ENCODE results near the gene NPAS1. TPM values are rescaled to one million over a fixed set of nuclear protein-coding genes. Genes with fewer than 3 reads are reported as not detected.

The NPAS1 gene
- total RNA-seq, 1 donor from 2014 or later: 1.7 TPM

GRCh38 chr19:47035127-47036096, 15.8 kb downstream of the NPAS1 start:
- peak overlapping the region; percentile 80 for H3K27ac Mint-ChIP-seq (ENCODE audit: unreplicated experiment)

DNA sequence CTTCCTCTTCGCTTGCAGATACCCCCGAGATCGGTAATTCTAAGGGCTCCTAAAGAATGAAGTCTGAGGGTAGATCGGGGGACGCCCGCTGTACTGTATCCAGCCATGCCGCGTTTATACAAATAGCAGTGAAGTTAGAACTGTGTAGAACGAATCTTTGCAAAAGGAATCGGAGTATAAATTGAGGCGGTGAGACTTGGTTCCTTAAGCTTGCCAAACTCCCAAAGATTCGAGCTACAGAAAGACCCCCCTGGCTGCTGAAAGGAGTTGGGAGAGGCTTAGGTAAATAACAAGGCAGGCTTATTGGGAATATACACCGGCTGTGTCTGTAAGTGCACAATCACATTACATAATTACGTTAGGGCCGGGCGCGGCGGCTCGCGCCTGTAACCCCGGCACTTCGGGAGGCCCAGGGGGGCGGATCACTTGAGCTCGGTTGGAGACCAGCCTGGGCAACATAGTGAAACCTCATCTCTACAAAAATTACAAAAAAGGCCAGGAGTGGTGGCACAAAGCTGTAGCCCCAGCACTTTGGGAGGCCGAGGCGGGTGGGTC, 16.5 kb downstream of the NPAS1 start:
- H3K9me3 Mint-ChIP-seq (ENCODE audit: unreplicated experiment): peaks cover 13% of the 10 kb centered on the region
- H3K4me1 Mint-ChIP-seq (ENCODE audit: low read depth, unreplicated experiment): peaks cover 15% of the 10 kb centered on the region
- peak overlapping the region; percentile 80 for H3K27ac Mint-ChIP-seq (ENCODE audit: unreplicated experiment)
- peaks cover 3% of the 10 kb centered on the region for H3K27me3 Mint-ChIP-seq (ENCODE audit: unreplicated experiment)
- H3K4me3 Mint-ChIP-seq (ENCODE audit: unreplicated experiment): peak overlapping the region; percentile 90
- DNase-seq: peak; percentile 58
- no peaks in the 10 kb centered on the region for H3K36me3 Mint-ChIP-seq (ENCODE audit: unreplicated experiment)
- TF ChIP-seq, protein P1, sequence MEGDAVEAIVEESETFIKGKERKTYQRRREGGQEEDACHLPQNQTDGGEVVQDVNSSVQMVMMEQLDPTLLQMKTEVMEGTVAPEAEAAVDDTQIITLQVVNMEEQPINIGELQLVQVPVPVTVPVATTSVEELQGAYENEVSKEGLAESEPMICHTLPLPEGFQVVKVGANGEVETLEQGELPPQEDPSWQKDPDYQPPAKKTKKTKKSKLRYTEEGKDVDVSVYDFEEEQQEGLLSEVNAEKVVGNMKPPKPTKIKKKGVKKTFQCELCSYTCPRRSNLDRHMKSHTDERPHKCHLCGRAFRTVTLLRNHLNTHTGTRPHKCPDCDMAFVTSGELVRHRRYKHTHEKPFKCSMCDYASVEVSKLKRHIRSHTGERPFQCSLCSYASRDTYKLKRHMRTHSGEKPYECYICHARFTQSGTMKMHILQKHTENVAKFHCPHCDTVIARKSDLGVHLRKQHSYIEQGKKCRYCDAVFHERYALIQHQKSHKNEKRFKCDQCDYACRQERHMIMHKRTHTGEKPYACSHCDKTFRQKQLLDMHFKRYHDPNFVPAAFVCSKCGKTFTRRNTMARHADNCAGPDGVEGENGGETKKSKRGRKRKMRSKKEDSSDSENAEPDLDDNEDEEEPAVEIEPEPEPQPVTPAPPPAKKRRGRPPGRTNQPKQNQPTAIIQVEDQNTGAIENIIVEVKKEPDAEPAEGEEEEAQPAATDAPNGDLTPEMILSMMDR (IDR thresholded peaks at IDR 0.05; ENCODE audit: partially characterized antibody, unreplicated experiment): peak; percentile 39

More at GRCh38 chr19:47035127-47036096, 15.8 kb downstream of the NPAS1 start:
- TF ChIP-seq, protein P1 (IDR thresholded peaks at IDR 0.05; ENCODE audit: partially characterized antibody, unreplicated experiment): peak; percentile 98
- Mint-ChIP-seq H3K9me3 (ENCODE audit: unreplicated experiment) (peaks cover 15% of the 10 kb centered on the region), H3K4me1 (ENCODE audit: low read depth, unreplicated experiment) (peaks cover 15% of the 10 kb centered on the region), H3K36me3 (ENCODE audit: unreplicated experiment) (no peaks in the 10 kb centered on the region), H3K4me3 (ENCODE audit: unreplicated experiment) (peak overlapping the region; percentile 90), H3K27me3 (ENCODE audit: unreplicated experiment) (peaks cover 5% of the 10 kb centered on the region)
- peak; percentile 94 for DNase-seq

GRCh38 chr19:47037766-47038165, 18.1 kb downstream of the NPAS1 start:
- H3K4me3 Mint-ChIP-seq (ENCODE audit: unreplicated experiment): peak overlapping the region; percentile 59
- TF ChIP-seq, protein P1 (IDR thresholded peaks at IDR 0.05; ENCODE audit: partially characterized antibody, unreplicated experiment): no peak
- no peaks in the 10 kb centered on the region for H3K36me3 Mint-ChIP-seq (ENCODE audit: unreplicated experiment)
- H3K27me3 Mint-ChIP-seq (ENCODE audit: unreplicated experiment): peaks cover 3% of the 10 kb centered on the region
- H3K27ac Mint-ChIP-seq (ENCODE audit: unreplicated experiment): peak overlapping the region; percentile 48
- peaks cover 13% of the 10 kb centered on the region for H3K9me3 Mint-ChIP-seq (ENCODE audit: unreplicated experiment)
- peaks cover 15% of the 10 kb centered on the region for H3K4me1 Mint-ChIP-seq (ENCODE audit: low read depth, unreplicated experiment)
- DNase-seq: no peak

- no peaks in the 10 kb centered on the region for H3K36me3 Mint-ChIP-seq (ENCODE audit: unreplicated experiment)
- peaks cover 13% of the 10 kb centered on the region for H3K9me3 Mint-ChIP-seq (ENCODE audit: unreplicated experiment)
- no peak overlapping the region for H3K4me3 Mint-ChIP-seq (ENCODE audit: unreplicated experiment)
- no peak overlapping the region for H3K27ac Mint-ChIP-seq (ENCODE audit: unreplicated experiment)
- peaks cover 3% of the 10 kb centered on the region for H3K27me3 Mint-ChIP-seq (ENCODE audit: unreplicated experiment)
- no peak for DNase-seq
- TF ChIP-seq, protein P1 (IDR thresholded peaks at IDR 0.05; ENCODE audit: partially characterized antibody, unreplicated experiment): no peak
- H3K4me1 Mint-ChIP-seq (ENCODE audit: low read depth, unreplicated experiment): peaks cover 15% of the 10 kb centered on the region
These were observed 19.7 kb downstream of the NPAS1 start for GRCh38 chr19:47039239-47039874.
